Natural killer cell treated with Interleukin-12 subunit alpha and Interleukin-12 subunit beta and Interleukin-15 and Interleukin-18, amount 100 ng/mL, for 72 hours (primary cell): ENCODE measurements around the gene FLT3. TPM values are rescaled to one million over a fixed set of nuclear protein-coding genes. Genes with fewer than 3 reads are reported as not detected.

Experiments
- ATAC-seq, 2 donors: fragments of 150-1000 bp; cut with Tn5 transposase in 1 of 2; sonication (Bioruptor Pico), chemical (Tn5 transposase) in 1 of 2; 2 replicates each; pipeline ENCODE4 v1.10.0; 2021
- DNase-seq: peaks from one replicate; pipeline ENCODE4 v3.0.0; 2022; ENCODE audit warnings: low spot score
- H3K27ac Mint-ChIP-seq, 2 donors: 1 replicate in 1 of 2; 2 replicates in 1 of 2; pipeline ENCODE4 v1.8.0; 2022; ENCODE audit warnings: mixed read lengths in 2 of 2, mild to moderate bottlenecking in 1 of 2, moderate library complexity in 1 of 2
- H3K27me3 Mint-ChIP-seq, 2 donors: 1 replicate in 1 of 2; 2 replicates in 1 of 2; pipeline ENCODE4 v1.8.0; 2022; ENCODE audit warnings: mixed read lengths in 2 of 2
- H3K36me3 Mint-ChIP-seq: one replicate; pipeline ENCODE4 v1.8.0; 2022; ENCODE audit warnings: mixed read lengths
- H3K4me1 Mint-ChIP-seq, 2 donors: 1 replicate in 1 of 2; 2 replicates in 1 of 2; pipeline ENCODE4 v1.8.0; 2022; ENCODE audit warnings: low read depth in 2 of 2, mixed read lengths in 2 of 2, mild to moderate bottlenecking in 1 of 2
- H3K4me3 Mint-ChIP-seq: one replicate; pipeline ENCODE4 v1.8.0; 2022; ENCODE audit warnings: mixed read lengths
- H3K9me3 Mint-ChIP-seq: 2 replicates; pipeline ENCODE4 v1.8.0; 2022; ENCODE audit warnings: mixed read lengths
- total RNA-seq, 2 donors: library from RNA; stranded (reverse); gene quantifications; one replicate each; pipeline ENCODE4 v1.2.3, GENCODE V29; 2022

Gene FLT3
- total RNA-seq, 2 donors from 2014 or later = not detected

DNA sequence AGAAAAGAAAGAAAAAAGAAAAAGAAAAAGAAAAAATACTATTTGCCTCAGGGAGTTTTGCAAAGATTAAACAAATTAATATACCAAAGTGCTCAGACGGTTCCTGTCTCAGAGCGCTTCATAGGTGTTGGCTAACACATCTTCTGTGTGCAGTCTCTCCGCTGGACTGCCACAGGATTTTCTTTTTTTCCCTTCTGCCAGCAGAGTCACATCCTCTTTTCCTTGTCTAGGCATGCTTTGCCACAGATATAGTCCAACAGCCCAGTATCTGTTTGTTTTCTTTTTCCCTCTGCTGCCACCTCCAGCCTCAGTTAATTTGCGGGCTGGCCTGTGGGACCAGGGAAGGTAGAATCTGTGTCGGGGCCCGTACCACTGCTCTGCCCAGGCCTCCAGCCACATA, 108.5 kb downstream of the FLT3 start:
- no peaks in the 10 kb centered on the region for H3K36me3 Mint-ChIP-seq
- peaks cover 6 to 11% of the 10 kb centered on the region in 2 donors for H3K27me3 Mint-ChIP-seq
- no peak overlapping the region for H3K4me3 Mint-ChIP-seq
- H3K9me3 Mint-ChIP-seq = no peaks in the 10 kb centered on the region
- ATAC-seq (no peak), DNase-seq (no peak)
- no peaks in the 10 kb centered on the region for H3K4me1 Mint-ChIP-seq
- no peak overlapping the region for H3K27ac Mint-ChIP-seq

DNA sequence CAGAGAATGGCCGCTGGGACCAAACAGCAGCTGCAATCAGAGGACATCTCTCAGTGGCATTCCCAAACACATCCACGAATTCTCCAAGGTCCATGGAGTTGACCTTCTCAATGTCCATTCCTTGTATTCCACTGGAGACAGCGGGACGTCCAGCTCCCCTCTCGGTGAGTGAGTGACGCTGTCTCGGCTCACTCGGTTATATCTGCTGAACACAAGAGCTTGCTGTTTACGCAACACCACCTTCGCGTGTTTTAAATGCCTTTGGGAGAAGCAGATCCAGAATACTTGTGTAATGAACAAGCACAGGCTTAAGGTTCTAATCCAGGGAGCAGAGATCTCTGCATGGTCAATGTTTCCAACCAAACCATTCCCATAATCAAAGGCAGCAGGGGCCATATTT, 111.9 kb downstream of the FLT3 start, which contains the start of gene URAD:
TSS of gene URAD (minus strand) at position 174 of the 400 bp plus-strand sequence. CDS start at position 118, 56 bp downstream.
- Mint-ChIP-seq H3K27ac (no peak within 1 kb of the TSS), H3K36me3 (no peaks in the 10 kb centered on the region), H3K9me3 (no peaks in the 10 kb centered on the region), H3K4me3 (no peak within 1 kb of the TSS), H3K27me3 (peaks cover 6 to 21% of the 10 kb centered on the region in 2 donors), H3K4me1 (no peaks in the 10 kb centered on the region)
- DNase-seq = no peak
- ATAC-seq = no peak

DNA sequence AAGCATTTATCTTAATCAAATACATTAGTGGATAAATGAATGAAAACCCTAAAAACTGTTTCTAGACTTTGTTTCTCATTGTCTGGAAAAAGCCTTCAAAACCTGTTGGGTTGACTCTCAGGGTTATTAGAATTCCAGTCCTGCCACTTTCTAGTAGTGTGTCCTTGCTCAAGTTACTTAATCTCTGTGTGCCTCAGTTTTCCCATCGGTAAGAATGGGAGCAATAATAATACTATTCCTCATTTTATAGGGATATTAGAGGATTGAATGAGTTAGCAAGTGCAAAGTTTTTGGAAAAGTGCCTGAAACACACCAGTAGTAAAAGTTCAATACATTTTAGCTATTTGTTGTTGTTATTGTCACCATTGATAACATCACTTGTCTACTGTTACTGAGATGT, 114.8 kb downstream of the FLT3 start:
- H3K4me1 Mint-ChIP-seq = no peaks in the 10 kb centered on the region
- H3K27ac Mint-ChIP-seq = no peak overlapping the region
- ATAC-seq (no peak), DNase-seq (no peak)
- H3K4me3 Mint-ChIP-seq = no peak overlapping the region
- peaks cover 29 to 48% of the 10 kb centered on the region in 2 donors for H3K27me3 Mint-ChIP-seq
- no peaks in the 10 kb centered on the region for H3K9me3 Mint-ChIP-seq
- H3K36me3 Mint-ChIP-seq = no peaks in the 10 kb centered on the region

DNA sequence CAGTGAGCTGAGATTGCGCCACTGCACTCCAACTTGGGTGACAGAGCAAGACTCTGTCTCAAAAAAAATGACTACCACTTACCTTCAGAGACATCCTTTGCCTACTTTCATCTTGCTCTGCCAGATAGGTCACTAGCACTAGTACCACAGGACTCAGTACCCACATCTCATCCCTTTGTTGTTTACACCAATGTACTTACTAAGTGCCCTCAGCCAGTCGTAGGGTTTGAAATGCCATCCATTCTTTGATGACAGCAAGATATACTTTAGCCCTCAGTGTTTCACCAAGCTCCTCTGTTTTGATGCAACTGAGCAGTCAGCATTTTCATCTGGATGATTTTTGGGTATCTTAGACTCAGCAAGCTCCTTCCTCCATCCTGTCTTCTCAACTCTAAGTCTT, 118.0 kb downstream of the FLT3 start:
- peaks cover 46 to 64% of the 10 kb centered on the region in 2 donors for H3K27me3 Mint-ChIP-seq
- no peak for ATAC-seq
- peaks cover 0 to 5% of the 10 kb centered on the region in 2 donors for H3K4me1 Mint-ChIP-seq
- H3K9me3 Mint-ChIP-seq = no peaks in the 10 kb centered on the region
- DNase-seq = no peak
- H3K27ac Mint-ChIP-seq = no peak overlapping the region
- H3K4me3 Mint-ChIP-seq = no peak overlapping the region
- no peaks in the 10 kb centered on the region for H3K36me3 Mint-ChIP-seq

DNA sequence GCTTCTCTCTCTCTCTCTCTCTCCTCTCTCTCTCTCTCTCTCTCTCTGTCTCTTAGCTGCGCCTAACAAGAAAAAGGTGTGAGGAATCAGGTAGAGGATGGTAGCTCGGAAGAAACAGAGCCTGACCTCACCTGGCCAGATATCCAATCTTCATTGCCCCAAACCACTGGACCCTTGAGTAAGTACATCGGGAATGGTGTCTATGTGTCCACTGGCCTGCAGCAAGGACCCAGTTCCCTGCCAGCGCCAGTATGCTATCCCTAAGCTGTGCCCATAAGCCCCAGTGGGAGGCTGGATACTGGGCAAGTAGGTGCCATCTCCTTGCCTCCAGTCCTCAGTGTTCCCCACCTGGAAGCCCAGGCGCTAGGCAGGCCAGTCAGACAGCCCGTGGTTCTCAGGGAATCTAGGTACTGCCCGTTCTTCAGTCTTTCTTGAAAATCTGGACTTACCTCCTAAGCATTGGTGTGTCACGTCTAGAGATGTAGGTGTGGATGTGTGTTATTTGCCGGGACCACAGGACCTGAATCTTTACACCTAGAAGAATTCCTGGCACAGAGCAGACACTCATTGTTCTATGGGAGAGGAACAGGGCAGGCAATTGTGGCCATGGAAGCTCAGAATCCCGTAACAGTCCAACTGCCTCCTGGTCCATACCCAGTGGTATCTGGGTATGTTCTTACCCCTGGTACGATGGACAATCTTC, 119.2 kb downstream of the FLT3 start:
- H3K4me3 Mint-ChIP-seq = no peak overlapping the region
- H3K27ac Mint-ChIP-seq = no peak overlapping the region
- peaks cover 44 to 62% of the 10 kb centered on the region in 2 donors for H3K27me3 Mint-ChIP-seq
- ATAC-seq = peak in 1 of 2 donors; percentile 4
- H3K9me3 Mint-ChIP-seq = no peaks in the 10 kb centered on the region
- peaks cover 0 to 5% of the 10 kb centered on the region in 2 donors for H3K4me1 Mint-ChIP-seq
- no peaks in the 10 kb centered on the region for H3K36me3 Mint-ChIP-seq
- no peak for DNase-seq

DNA sequence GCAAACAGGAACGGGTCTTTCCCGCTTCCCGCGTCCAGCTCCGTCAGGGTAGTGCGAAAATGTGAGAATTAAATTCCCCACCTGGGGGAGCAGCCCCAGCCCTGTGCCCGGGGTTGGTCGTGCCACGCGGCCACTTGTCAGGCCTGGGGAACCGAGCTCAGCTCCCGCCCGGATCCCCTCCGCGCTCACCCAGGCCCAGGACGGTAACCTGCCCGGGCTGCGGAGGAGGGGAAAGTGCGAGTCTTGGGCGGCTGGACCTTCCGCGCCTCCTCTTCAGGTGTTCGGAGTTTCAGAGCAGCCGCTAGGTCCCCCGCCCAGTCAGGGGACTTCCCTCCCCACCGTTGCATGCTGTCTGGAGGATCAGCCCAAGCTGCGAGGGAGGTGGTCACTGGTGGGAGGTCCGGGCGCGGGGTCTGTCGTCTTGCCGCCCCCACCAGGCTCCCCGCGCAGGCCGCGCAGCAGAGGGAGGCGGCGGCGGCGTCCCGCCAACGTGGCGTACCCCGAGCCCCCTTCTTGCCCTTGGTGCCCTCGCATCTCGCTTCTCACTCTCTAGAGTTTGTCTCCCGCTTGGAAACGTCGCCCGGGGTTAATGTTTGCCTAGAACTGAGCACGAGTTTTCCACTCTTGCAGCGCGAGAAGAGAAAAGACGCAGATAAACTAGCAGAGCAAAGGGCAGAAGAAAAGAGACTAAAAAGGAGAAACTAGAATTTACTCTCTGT, 119.9 kb downstream of the FLT3 start:
- H3K27ac Mint-ChIP-seq = no peak overlapping the region
- DNase-seq (no peak), ATAC-seq (no peak)
- no peak overlapping the region for H3K4me3 Mint-ChIP-seq
- no peaks in the 10 kb centered on the region for H3K36me3 Mint-ChIP-seq
- peaks cover 48 to 67% of the 10 kb centered on the region in 2 donors for H3K27me3 Mint-ChIP-seq
- no peaks in the 10 kb centered on the region for H3K9me3 Mint-ChIP-seq
- H3K4me1 Mint-ChIP-seq = peaks cover 0 to 5% of the 10 kb centered on the region in 2 donors

DNA sequence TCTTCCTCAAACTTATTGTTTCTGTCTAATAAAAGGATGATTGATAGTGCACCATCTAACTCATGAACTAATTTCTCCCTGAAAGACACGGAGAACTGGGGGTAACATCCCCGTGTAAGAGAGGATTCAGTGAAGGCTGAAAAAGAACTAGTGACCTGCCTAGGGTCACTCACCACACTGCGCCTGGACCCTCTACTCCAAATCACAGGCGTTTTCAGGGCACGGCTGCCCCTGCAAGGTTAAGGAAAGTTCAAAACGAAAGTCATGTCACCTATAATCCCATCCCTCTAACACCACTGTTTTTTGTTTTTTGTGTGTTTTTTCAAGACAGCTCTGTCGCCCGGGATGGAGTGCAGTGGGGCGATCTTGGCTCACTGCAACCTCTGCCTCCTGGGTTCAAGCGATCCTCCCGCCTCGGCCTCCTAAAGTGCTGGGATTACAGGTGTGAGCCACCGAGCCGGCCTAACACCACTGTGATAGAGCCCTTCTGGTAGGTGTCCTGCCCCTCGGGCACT, 120.6 kb downstream of the FLT3 start:
- no peak overlapping the region for H3K27ac Mint-ChIP-seq
- peaks cover 0 to 5% of the 10 kb centered on the region in 2 donors for H3K4me1 Mint-ChIP-seq
- DNase-seq = no peak
- H3K4me3 Mint-ChIP-seq = no peak overlapping the region
- no peaks in the 10 kb centered on the region for H3K36me3 Mint-ChIP-seq
- no peaks in the 10 kb centered on the region for H3K9me3 Mint-ChIP-seq
- no peak for ATAC-seq
- peaks cover 53 to 73% of the 10 kb centered on the region in 2 donors for H3K27me3 Mint-ChIP-seq

DNA sequence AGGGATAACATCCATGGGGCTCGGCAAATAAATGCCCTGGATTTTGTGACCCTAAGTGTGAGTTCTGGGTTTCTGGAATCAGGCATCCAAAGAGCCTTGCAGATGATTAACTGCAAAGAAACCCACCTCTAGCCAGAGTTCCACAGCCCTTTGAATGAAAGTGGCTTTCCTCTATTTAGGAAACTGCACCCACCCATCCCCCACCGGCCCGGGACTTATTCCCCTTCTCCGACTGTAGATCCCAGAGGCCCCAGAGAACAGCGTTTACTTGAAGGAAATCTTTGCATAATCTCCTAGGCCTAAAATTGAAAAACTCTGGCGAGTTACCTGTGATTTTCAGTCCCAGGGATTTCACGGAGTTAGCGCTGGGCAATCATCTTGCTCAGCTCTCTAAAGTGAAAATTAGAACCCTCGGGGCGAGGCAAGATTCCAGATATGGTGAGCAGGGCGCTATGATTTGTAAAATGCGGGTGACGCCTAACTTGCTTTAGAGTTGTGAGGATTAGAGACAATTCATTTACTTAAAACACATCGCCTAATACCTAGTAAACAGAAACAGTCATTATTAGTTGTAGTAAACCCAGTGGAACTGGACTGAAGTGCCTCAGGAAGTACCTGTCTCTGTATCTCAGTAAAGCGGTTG, 121.3 kb downstream of the FLT3 start:
- Mint-ChIP-seq H3K36me3 (no peaks in the 10 kb centered on the region), H3K4me3 (no peak overlapping the region), H3K27me3 (peaks cover 57 to 76% of the 10 kb centered on the region in 2 donors), H3K4me1 (peaks cover 0 to 5% of the 10 kb centered on the region in 2 donors), H3K9me3 (no peaks in the 10 kb centered on the region), H3K27ac (no peak overlapping the region)
- DNase-seq (no peak), ATAC-seq (no peak)

DNA sequence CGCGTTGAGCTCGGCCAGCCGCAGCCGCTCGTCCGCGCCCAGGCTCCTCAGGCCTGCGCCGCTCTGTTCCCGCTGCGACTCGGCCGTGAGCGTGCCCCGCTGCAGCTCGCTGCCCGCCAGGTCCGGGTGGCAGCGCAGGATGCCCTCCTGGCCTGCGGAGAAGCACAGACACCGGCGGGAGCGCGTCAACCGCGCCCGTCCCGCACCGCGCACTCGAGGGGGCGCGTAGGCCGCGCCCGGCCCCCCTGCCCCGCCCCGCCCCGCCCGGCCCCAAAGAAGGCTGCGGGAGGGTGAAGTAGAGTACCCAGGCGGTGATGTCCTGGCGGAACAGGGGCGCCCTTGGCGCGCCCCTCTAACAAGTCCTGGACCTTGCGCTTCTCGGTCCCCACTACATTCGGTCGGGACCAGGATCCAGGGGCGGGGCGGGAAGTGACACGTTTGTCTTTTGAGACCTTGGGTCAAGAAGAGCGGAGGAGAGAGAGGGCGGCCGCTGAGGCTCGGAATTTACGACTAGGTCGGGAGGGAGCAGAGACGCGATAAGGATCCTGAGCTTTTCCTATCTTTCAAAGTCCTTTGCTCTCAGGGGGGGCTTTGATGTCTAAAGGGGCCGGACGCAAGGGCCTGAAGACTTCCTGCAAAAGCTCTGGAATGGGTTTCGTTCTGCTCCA, 121.9 kb downstream of the FLT3 start:
- Mint-ChIP-seq H3K36me3 (no peaks in the 10 kb centered on the region), H3K27me3 (peaks cover 63 to 76% of the 10 kb centered on the region in 2 donors), H3K4me1 (peaks cover 0 to 5% of the 10 kb centered on the region in 2 donors), H3K9me3 (no peaks in the 10 kb centered on the region), H3K4me3 (no peak overlapping the region), H3K27ac (no peak overlapping the region)
- ATAC-seq (no peak), DNase-seq (no peak)

DNA sequence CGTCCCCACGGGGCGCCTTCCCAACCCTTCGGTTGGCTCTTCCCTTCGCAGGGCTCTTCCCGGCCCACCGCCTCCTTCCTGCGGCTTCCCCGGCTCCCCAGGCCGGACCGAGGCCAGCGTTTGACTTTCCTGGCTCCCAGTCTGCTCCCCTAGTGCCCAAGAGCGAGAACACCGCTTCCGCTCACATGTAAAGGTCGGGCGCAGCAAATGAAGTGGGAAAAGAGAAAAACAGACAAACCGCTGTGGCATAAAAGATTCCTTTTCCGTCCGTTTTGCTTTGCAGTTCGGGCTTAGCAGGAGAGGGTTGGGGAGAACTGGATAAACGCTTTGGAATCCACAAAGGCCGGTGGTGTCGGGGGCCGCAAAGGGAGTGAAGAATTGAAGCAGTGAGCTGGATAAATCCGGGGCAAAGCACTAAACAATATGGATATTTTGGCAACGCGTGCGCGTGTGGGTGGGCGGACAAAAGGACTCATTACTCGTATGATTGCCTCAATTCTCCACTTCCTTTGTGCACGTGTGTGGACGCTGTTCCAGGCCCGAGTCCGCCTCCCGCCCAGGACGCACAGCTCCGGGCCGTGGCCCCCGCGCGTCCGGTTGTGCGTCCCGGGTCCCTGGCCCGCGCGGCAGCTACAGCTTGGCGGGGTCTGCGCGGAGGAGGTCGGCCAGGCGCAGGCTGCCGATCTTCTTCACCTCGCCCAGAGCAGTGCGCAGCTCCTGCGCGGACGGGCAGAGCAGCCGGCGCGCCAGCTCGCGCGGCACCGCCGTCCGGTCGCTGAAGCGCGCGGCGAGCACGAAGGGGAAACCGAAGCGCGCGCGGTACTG, 122.7 kb downstream of the FLT3 start:
- Mint-ChIP-seq H3K9me3 (no peaks in the 10 kb centered on the region), H3K4me1 (peaks cover 0 to 5% of the 10 kb centered on the region in 2 donors), H3K4me3 (no peak overlapping the region), H3K36me3 (no peaks in the 10 kb centered on the region), H3K27me3 (peaks cover 63 to 73% of the 10 kb centered on the region in 2 donors), H3K27ac (no peak overlapping the region)
- ATAC-seq (no peak), DNase-seq (no peak)

DNA sequence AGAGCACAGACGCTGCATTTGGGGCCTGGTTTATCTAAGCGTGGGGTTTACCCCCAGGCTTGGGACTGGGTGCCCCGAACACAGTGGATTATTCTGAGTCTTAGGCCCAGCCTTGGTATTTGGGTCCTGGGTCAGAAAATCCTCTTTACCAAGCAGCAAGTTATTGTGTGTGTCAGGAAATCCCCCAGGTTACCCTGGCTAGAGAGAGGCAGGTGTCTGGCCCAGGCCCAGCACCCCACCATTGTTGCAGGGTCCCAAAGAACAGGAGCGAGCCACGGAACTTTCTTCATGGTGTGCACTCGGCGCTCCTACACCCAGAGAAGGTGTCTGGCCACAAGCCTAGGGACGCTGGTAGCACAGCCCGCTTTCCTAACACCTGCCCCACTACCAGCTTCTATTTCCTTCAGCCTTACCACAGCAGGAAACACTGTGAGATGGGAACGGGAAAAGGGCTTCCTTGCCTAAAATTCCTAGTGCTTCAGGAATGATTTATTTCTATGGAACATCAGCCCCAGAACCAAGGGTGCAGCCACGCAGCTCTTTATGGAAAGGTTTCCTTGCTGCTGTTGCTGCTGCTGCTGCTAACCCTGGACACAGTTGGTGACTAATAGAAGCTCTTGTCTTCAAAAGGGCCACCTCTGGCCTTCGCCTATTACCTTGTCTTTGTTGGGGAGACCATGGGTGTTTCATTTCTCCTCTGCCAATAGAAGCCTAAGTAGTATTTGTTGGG, 123.8 kb downstream of the FLT3 start:
- H3K27me3 Mint-ChIP-seq = peaks cover 53 to 61% of the 10 kb centered on the region in 2 donors
- no peak overlapping the region for H3K4me3 Mint-ChIP-seq
- no peak for ATAC-seq
- peaks cover 0 to 5% of the 10 kb centered on the region in 2 donors for H3K4me1 Mint-ChIP-seq
- no peaks in the 10 kb centered on the region for H3K36me3 Mint-ChIP-seq
- H3K9me3 Mint-ChIP-seq = no peaks in the 10 kb centered on the region
- H3K27ac Mint-ChIP-seq = no peak overlapping the region
- no peak for DNase-seq

DNA sequence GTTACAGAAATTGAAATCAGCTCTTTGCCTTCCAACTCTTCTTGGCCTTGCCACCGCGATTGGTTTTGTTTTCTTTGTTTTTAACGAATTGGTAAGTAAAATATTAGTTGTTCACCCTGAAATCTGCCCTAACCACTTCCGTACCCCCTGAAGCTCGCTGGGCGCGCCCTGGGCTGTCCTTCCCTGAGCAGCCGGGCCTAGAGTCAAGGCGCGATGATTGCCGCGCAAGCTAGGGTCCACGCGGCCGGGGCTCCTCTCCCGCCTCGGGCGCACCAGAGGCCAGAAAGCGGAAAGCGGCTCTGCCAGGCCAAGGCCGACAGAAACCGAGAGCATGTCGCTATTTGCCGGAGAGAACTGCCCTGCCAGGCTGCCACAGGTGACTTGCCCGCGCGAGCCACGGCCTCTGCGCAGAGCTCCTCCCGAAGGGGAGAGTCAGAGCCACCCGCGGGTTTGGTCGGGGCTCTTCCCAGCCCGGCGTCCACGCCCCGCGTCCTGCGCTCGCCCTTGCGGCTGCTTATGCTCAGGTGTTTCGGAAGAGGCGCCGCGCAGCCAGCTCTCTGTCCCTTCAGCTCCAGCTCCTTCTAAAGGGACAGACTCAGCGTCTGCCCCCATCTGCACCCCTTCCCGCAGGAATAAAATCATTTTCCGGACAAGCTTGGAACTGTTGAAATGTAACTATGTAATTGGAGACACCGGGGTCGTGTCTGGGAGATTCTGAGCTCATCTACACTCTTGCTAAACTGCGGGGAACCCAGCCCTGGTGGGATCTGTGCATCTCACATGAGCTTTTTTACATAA, 124.6 kb downstream of the FLT3 start:
- Mint-ChIP-seq H3K4me1 (peaks cover 0 to 5% of the 10 kb centered on the region in 2 donors), H3K36me3 (no peaks in the 10 kb centered on the region), H3K27ac (no peak overlapping the region), H3K9me3 (no peaks in the 10 kb centered on the region), H3K27me3 (peaks cover 53 to 62% of the 10 kb centered on the region in 2 donors), H3K4me3 (no peak overlapping the region)
- DNase-seq = no peak
- no peak for ATAC-seq
